ENCODE measurements around the gene HPCAL4.

Gene HPCAL4
- long read RNA-seq, donor 1, full-length matches to known transcripts = 1 of 1 reads
- long read RNA-seq, donor 1, partial matches to known transcripts = 0 of 1 reads
- long read RNA-seq, donor 1, other reads (novel, unspliced or antisense) = 0 of 1 reads
- long read RNA-seq, donor 2 = 0 reads
- long read RNA-seq, donor 3, full-length matches to known transcripts = 1 of 1 reads
- long read RNA-seq, donor 3, partial matches to known transcripts = 0 of 1 reads
- long read RNA-seq, donor 3, other reads (novel, unspliced or antisense) = 0 of 1 reads
- long read RNA-seq, donor 4 = 0 reads
- long read RNA-seq, donor 5 = 0 reads
- long read RNA-seq, donor 6 = 0 reads
- long read RNA-seq, donor 7 = 0 reads
- long read RNA-seq, donor 8 = 0 reads

GRCh38 chr1:39691383-39692151 is at the start of gene HPCAL4:
HPCAL4 (minus strand) TSS chr1:39691433; CDS start chr1:39684603, 6,830 bp downstream.
- peak; percentile 82 for DNase-seq

GRCh38 chr1:39738622-39739366 is 47.6 kb upstream of the HPCAL4 start, which contains the start of gene PPIE:
PPIE (plus strand) TSS chr1:39738882; CDS start chr1:39738901, 19 bp downstream.
- peak; percentile 80 for DNase-seq

- no peak for DNase-seq
Observed at GRCh38 chr1:39737546-39738169, 46.4 kb upstream of the HPCAL4 start.

GRCh38 chr1:39735731-39736130 is 44.5 kb upstream of the HPCAL4 start:
- no peak for DNase-seq

GRCh38 chr1:39733161-39733560 is 41.9 kb upstream of the HPCAL4 start:
- DNase-seq = no peak

GRCh38 chr1:39732730-39733129 is 41.5 kb upstream of the HPCAL4 start:
- no peak for DNase-seq

GRCh38 chr1:39729842-39730241 is 38.6 kb upstream of the HPCAL4 start:
- DNase-seq = no peak

GRCh38 chr1:39729030-39729429 is 37.8 kb upstream of the HPCAL4 start:
- DNase-seq = no peak

GRCh38 chr1:39727932-39728317 is 36.7 kb upstream of the HPCAL4 start:
- DNase-seq = no peak

GRCh38 chr1:39727221-39727931 is 36.1 kb upstream of the HPCAL4 start:
- DNase-seq = no peak

GRCh38 chr1:39726600-39726999 is 35.4 kb upstream of the HPCAL4 start:
- no peak for DNase-seq

- no peak for DNase-seq
Observed at GRCh38 chr1:39722495-39722894, 31.3 kb upstream of the HPCAL4 start.

GRCh38 chr1:39721664-39722063 is 30.4 kb upstream of the HPCAL4 start:
- no peak for DNase-seq

- peak; percentile 27 for DNase-seq
Observed at GRCh38 chr1:39720094-39720999, 29.1 kb upstream of the HPCAL4 start.

GRCh38 chr1:39717809-39718208 is 26.6 kb upstream of the HPCAL4 start:
- no peak for DNase-seq

- no peak for DNase-seq
Observed at GRCh38 chr1:39713557-39713956, 22.3 kb upstream of the HPCAL4 start.

- DNase-seq = no peak
Observed at GRCh38 chr1:39711966-39712340, 20.7 kb upstream of the HPCAL4 start.

- DNase-seq = no peak
Observed at GRCh38 chr1:39711104-39711965, 20.1 kb upstream of the HPCAL4 start.

- no peak for DNase-seq
Observed at GRCh38 chr1:39707506-39707905, 16.3 kb upstream of the HPCAL4 start.

GRCh38 chr1:39704757-39705156 is 13.5 kb upstream of the HPCAL4 start:
- DNase-seq = no peak
